HepG2 (cell line): ENCODE measurements around the gene SNX15. TPM values are rescaled to one million over a fixed set of nuclear protein-coding genes. Genes with fewer than 3 reads are reported as not detected.

Experiments used
- FOXC1 ChIP-seq: sonication (generic); formaldehyde crosslinking; IDR thresholded peaks from 2 replicates; pipeline ENCODE4 v1.8.0; 2022; ENCODE audit warnings: mild to moderate bottlenecking, missing genetic modification reagents, borderline replicate concordance
- HIVEP1 ChIP-seq: sonication (generic); formaldehyde crosslinking; IDR thresholded peaks from 2 replicates; pipeline ENCODE4 v1.4.0; 2020; ENCODE audit warnings: mild to moderate bottlenecking, missing genetic modification reagents
- MIER3 ChIP-seq: IDR thresholded peaks from 2 replicates; pipeline ENCODE4 v1.6.1; 2016; ENCODE audit warnings: missing compliant biosample characterization, borderline replicate concordance
- PAX8 ChIP-seq: sonication (generic); formaldehyde crosslinking; IDR thresholded peaks from 2 replicates; pipeline ENCODE4 v1.8.0; 2022; ENCODE audit warnings: mild to moderate bottlenecking, missing genetic modification reagents, borderline replicate concordance
- POLR2A ChIP-seq, 2 experiments: IDR thresholded peaks; 2 replicates each; pipeline ENCODE4 v1.6.1; 2011; ENCODE audit warnings: low read depth in 2 of 2, low read length in 2 of 2, mild to moderate bottlenecking in 1 of 2, moderate library complexity in 1 of 2; ENCODE audit not compliant: insufficient read depth in 1 of 2
- SCMH1 ChIP-seq: sonication (generic); formaldehyde crosslinking; IDR thresholded peaks from 2 replicates; pipeline ENCODE4 v1.9.0; 2021; ENCODE audit warnings: missing genetic modification reagents, mild to moderate bottlenecking, borderline replicate concordance
- SMYD3 ChIP-seq: sonication (generic); formaldehyde crosslinking; IDR thresholded peaks from 2 replicates; pipeline ENCODE4 v1.8.1; 2023; ENCODE audit warnings: mild to moderate bottlenecking, missing genetic modification reagents
- SOX5 ChIP-seq: IDR thresholded peaks from 2 replicates; pipeline ENCODE4 v1.6.1; 2016; ENCODE audit warnings: borderline replicate concordance
- SRF ChIP-seq: IDR thresholded peaks from 2 replicates; pipeline ENCODE4 v1.6.1; 2011; ENCODE audit warnings: mild to moderate bottlenecking, low read depth, low read length, moderate library complexity
- ZKSCAN5 ChIP-seq: sonication (generic); formaldehyde crosslinking; IDR thresholded peaks from 2 replicates; pipeline ENCODE4 v1.5.1; 2020; ENCODE audit warnings: mild to moderate bottlenecking, missing genetic modification reagents
- ZNF180 ChIP-seq: sonication (generic); formaldehyde crosslinking; IDR thresholded peaks from 2 replicates; pipeline ENCODE4 v1.4.0; 2020; ENCODE audit warnings: low read depth, missing genetic modification reagents, borderline replicate concordance
- ZNF260 ChIP-seq: sonication (generic); formaldehyde crosslinking; IDR thresholded peaks from 2 replicates; pipeline ENCODE4 v1.4.0; 2020; ENCODE audit warnings: missing genetic modification reagents, low read depth, mild to moderate bottlenecking, borderline replicate concordance
- ZNF318 ChIP-seq: sonication (generic); formaldehyde crosslinking; IDR thresholded peaks from 2 replicates; pipeline ENCODE4 v1.4.0; 2020; ENCODE audit warnings: mild to moderate bottlenecking, missing genetic modification reagents
- ZNF569 ChIP-seq: sonication (generic); formaldehyde crosslinking; IDR thresholded peaks from 2 replicates; pipeline ENCODE4 v1.5.0; 2020; ENCODE audit warnings: mild to moderate bottlenecking, missing genetic modification reagents, moderate library complexity, borderline replicate concordance
- ZSCAN5A ChIP-seq: sonication (generic); formaldehyde crosslinking; IDR thresholded peaks from 2 replicates; pipeline ENCODE4 v1.8.0; 2022; ENCODE audit warnings: mild to moderate bottlenecking, missing genetic modification reagents, borderline replicate concordance
- polyA plus RNA-seq, 8 experiments: library from polyadenylated mRNA; depleted of rRNA in 3 of 8; stranded (reverse) in 7 of 8; unstranded in 1 of 8; fragments of >200 nt; fragmentation: Illumina TruSeq in 4 of 8; extraction: Trizol in 4 of 8; gene quantifications; 2 replicates each; pipeline versions ENCODE4 v1.2.1 to v1.2.3, GENCODE V29; 2011 to 2016; ENCODE audit warnings: low read depth in 4 of 8, missing spikeins in 1 of 8, mixed read lengths in 1 of 8; ENCODE audit not compliant: insufficient read depth in 1 of 8
- total RNA-seq, 5 experiments: library from RNA; depleted of rRNA; stranded (reverse); fragments of >200 nt; fragmentation: Illumina TruSeq; extraction: Trizol; gene quantifications; 2 replicates each; pipeline ENCODE4 v1.2.3, GENCODE V29; 2016; ENCODE audit warnings: low read depth in 1 of 5
- TF ChIP-seq, protein P1 (sequence below): sonication (generic); formaldehyde crosslinking; IDR thresholded peaks from 2 replicates; pipeline ENCODE4 v1.8.0; 2022; ENCODE audit warnings: mild to moderate bottlenecking, missing genetic modification reagents
- TF ChIP-seq, protein P2 (sequence below): sonication (generic); formaldehyde crosslinking; IDR thresholded peaks from 2 replicates; pipeline ENCODE4 v1.4.0; 2020; ENCODE audit warnings: low read depth, mild to moderate bottlenecking, missing genetic modification reagents

The SNX15 gene
- total and polyA plus RNA-seq, 2 of the 13 experiments (the other 11 are each of a cell fraction or from before 2014, with no cell fraction given), result 19.1 to 22.6 TPM

- TF ChIP-seq ZNF318, result no peak; the same call in 1 of the 2 replicates
- TF ChIP-seq SCMH1 (CRISPR knock-in tag), result no peak
- TF ChIP-seq ZKSCAN5 (CRISPR knock-in tag), result no peak
- no peak for TF ChIP-seq FOXC1 (CRISPR knock-in tag)
- 0 out of 2 replicates have a peak, but pooled peaks have one; percentile 25 for TF ChIP-seq MIER3 (CRISPR knock-in tag)
- TF ChIP-seq, protein P1, sequence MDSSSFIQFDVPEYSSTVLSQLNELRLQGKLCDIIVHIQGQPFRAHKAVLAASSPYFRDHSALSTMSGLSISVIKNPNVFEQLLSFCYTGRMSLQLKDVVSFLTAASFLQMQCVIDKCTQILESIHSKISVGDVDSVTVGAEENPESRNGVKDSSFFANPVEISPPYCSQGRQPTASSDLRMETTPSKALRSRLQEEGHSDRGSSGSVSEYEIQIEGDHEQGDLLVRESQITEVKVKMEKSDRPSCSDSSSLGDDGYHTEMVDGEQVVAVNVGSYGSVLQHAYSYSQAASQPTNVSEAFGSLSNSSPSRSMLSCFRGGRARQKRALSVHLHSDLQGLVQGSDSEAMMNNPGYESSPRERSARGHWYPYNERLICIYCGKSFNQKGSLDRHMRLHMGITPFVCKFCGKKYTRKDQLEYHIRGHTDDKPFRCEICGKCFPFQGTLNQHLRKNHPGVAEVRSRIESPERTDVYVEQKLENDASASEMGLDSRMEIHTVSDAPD (CRISPR knock-in tag), result no peak; the same call in 1 of the 2 replicates
- no peak for TF ChIP-seq ZNF260 (CRISPR knock-in tag)
- 0 out of 2 replicates have a peak, but pooled peaks have one; percentile 39 for TF ChIP-seq ZNF569 (CRISPR knock-in tag)
- TF ChIP-seq, protein P2, sequence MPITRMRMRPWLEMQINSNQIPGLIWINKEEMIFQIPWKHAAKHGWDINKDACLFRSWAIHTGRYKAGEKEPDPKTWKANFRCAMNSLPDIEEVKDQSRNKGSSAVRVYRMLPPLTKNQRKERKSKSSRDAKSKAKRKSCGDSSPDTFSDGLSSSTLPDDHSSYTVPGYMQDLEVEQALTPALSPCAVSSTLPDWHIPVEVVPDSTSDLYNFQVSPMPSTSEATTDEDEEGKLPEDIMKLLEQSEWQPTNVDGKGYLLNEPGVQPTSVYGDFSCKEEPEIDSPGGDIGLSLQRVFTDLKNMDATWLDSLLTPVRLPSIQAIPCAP (CRISPR knock-in tag), result no peak
- TF ChIP-seq HIVEP1 (CRISPR knock-in tag), result peak; percentile 67
- TF ChIP-seq ZNF180 (CRISPR knock-in tag), result no peak
- 0 out of 2 replicates have a peak, but pooled peaks have one; percentile 66 for TF ChIP-seq PAX8 (CRISPR knock-in tag)
- TF ChIP-seq POLR2A (IDR thresholded peaks at IDR 0.05; ENCODE audit: insufficient read depth in 1 of 2, low read depth in 2 of 2, low read length in 2 of 2), result peak in 1 of 2 experiments; percentile 55; a peak in 1 of 4 replicates
- TF ChIP-seq SMYD3 (CRISPR knock-in tag), result no peak
- no peak for TF ChIP-seq SRF
- TF ChIP-seq ZSCAN5A, result no peak
- no peak for TF ChIP-seq SOX5 (CRISPR knock-in tag)
Measured at GRCh38 chr11:65013888-65014725, 13.1 kb upstream of the SNX15 start, which contains the start of gene ARL2 (continued).
